ENCODE results near the gene ZNF445.

The ZNF445 gene

GRCh38 chr3:44518782-44519156 is 41.3 kb upstream of the ZNF445 start:
- Histone ChIP-seq H4K20me1 (ENCODE audit: insufficient read depth) (no peaks in the 10 kb centered on the region), H3K79me2 (ENCODE audit: insufficient read depth, low read depth) (no peaks in the 10 kb centered on the region), H3K4me2 (no peak overlapping the region), H2AFZ (ENCODE audit: low read depth) (no peak overlapping the region), H3K27ac (no peak overlapping the region), H3K27me3 (ENCODE audit: insufficient read depth, low read depth) (no peaks in the 10 kb centered on the region), H3K4me3 (IDR thresholded peaks at IDR 0.05; ENCODE audit: insufficient read depth, low read depth, low read length) (no peak overlapping the region), H3K36me3 (ENCODE audit: insufficient read depth) (no peaks in the 10 kb centered on the region), H3K9ac (no peak overlapping the region), H3K4me1 (ENCODE audit: low read depth, poor library complexity, severe bottlenecking) (no peaks in the 10 kb centered on the region)
- no peak for TF ChIP-seq CTCF (conservative IDR thresholded peaks at IDR 0.05; ENCODE audit: low read depth, low read length)

- no peaks in the 10 kb centered on the region for H3K27me3 ChIP-seq (ENCODE audit: insufficient read depth, low read depth)
- no peaks in the 10 kb centered on the region for H4K20me1 ChIP-seq (ENCODE audit: insufficient read depth)
- no peaks in the 10 kb centered on the region for H3K4me1 ChIP-seq (ENCODE audit: low read depth, poor library complexity, severe bottlenecking)
- no peak overlapping the region for H3K4me2 ChIP-seq
- no peaks in the 10 kb centered on the region for H3K79me2 ChIP-seq (ENCODE audit: insufficient read depth, low read depth)
- H3K4me3 ChIP-seq (IDR thresholded peaks at IDR 0.05; ENCODE audit: insufficient read depth, low read depth, low read length), result no peak overlapping the region
- no peaks in the 10 kb centered on the region for H3K36me3 ChIP-seq (ENCODE audit: insufficient read depth)
- no peak overlapping the region for H3K9ac ChIP-seq
- no peak for TF ChIP-seq CTCF (conservative IDR thresholded peaks at IDR 0.05; ENCODE audit: low read depth, low read length)
- H3K27ac ChIP-seq, result no peak overlapping the region
- H2AFZ ChIP-seq (ENCODE audit: low read depth), result no peak overlapping the region
Observed at GRCh38 chr3:44516230-44516629, 38.8 kb upstream of the ZNF445 start.

- Histone ChIP-seq H3K27ac (no peak overlapping the region), H3K9ac (no peak overlapping the region), H3K36me3 (ENCODE audit: insufficient read depth) (no peaks in the 10 kb centered on the region), H3K27me3 (ENCODE audit: insufficient read depth, low read depth) (no peaks in the 10 kb centered on the region), H2AFZ (ENCODE audit: low read depth) (no peak overlapping the region), H3K79me2 (ENCODE audit: insufficient read depth, low read depth) (peaks cover 14% of the 10 kb centered on the region; the same call in 1 of the 2 replicates), H3K4me3 (IDR thresholded peaks at IDR 0.05; ENCODE audit: insufficient read depth, low read depth, low read length) (no peak overlapping the region), H3K4me1 (ENCODE audit: low read depth, poor library complexity, severe bottlenecking) (no peaks in the 10 kb centered on the region), H4K20me1 (ENCODE audit: insufficient read depth) (no peaks in the 10 kb centered on the region), H3K4me2 (no peak overlapping the region)
- TF ChIP-seq CTCF (conservative IDR thresholded peaks at IDR 0.05; ENCODE audit: low read depth, low read length), result no peak
Observed at GRCh38 chr3:44513513-44513912, 36.0 kb upstream of the ZNF445 start.

- Histone ChIP-seq H3K4me3 (IDR thresholded peaks at IDR 0.05; ENCODE audit: insufficient read depth, low read depth, low read length) (no peak overlapping the region), H3K4me2 (peak overlapping the region; percentile 42), H3K4me1 (ENCODE audit: low read depth, poor library complexity, severe bottlenecking) (no peaks in the 10 kb centered on the region), H3K9ac (peak overlapping the region; percentile 32; the same call in 1 of the 2 replicates), H2AFZ (ENCODE audit: low read depth) (peak overlapping the region; percentile 89), H3K27me3 (ENCODE audit: insufficient read depth, low read depth) (no peaks in the 10 kb centered on the region), H4K20me1 (ENCODE audit: insufficient read depth) (no peaks in the 10 kb centered on the region), H3K27ac (no peak overlapping the region), H3K79me2 (ENCODE audit: insufficient read depth, low read depth) (peaks cover 25% of the 10 kb centered on the region; the same call in 1 of the 2 replicates), H3K36me3 (ENCODE audit: insufficient read depth) (no peaks in the 10 kb centered on the region)
- no peak for TF ChIP-seq CTCF (conservative IDR thresholded peaks at IDR 0.05; ENCODE audit: low read depth, low read length)
Observed at GRCh38 chr3:44511238-44511566, 33.7 kb upstream of the ZNF445 start.

Data from KMS-11 (cell line).